GM19463 (cell line): ENCODE data around the gene CSAG3.
"Not testable (repeated sequence)": the region's sequence is repeated elsewhere in the genome, so short reads cannot be mapped to it uniquely, and the experiment has no call there.

Experiments
- ATAC-seq: cut with Tn5 transposase; IDR thresholded peaks from one replicate; pipeline ENCODE4 v1.9.1; 2021; ENCODE audit warnings: mild to moderate bottlenecking, moderate library complexity; ENCODE audit not compliant: unreplicated experiment

Gene CSAG3

GRCh38 chrX:152758918-152759317 lies at the start of gene CSAG3:
Gene CSAG3, plus strand, starts transcription at chrX:152759218.
- ATAC-seq = not testable (repeated sequence)

GRCh38 chrX:152713195-152713594 lies 45.8 kb upstream of the CSAG3 start:
- ATAC-seq = not testable (repeated sequence)

GRCh38 chrX:152713815-152714787 lies 44.9 kb upstream of the CSAG3 start, which contains the start of gene MAGEA2B:
Gene MAGEA2B, plus strand, starts transcription at chrX:152714628. Its CDS starts 2,479 bp downstream, at chrX:152717107.
- not testable (repeated sequence) for ATAC-seq

GRCh38 chrX:152725409-152725808 lies 33.6 kb upstream of the CSAG3 start:
- ATAC-seq = no peak

- ATAC-seq = no peak
These were observed 25.6 kb upstream of the CSAG3 start, which contains the start of the genes CSAG1 and MAGEA12 for GRCh38 chrX:152733261-152733975. Gene CSAG1, minus strand, starts transcription at chrX:152733721. Its CDS starts 1,261 bp downstream, at chrX:152732460. Gene MAGEA12, plus strand, starts transcription at chrX:152733757. Its CDS starts 2,405 bp downstream, at chrX:152736162.

GRCh38 chrX:152734143-152734858 lies 24.7 kb upstream of the CSAG3 start:
- ATAC-seq = not testable (repeated sequence)

GRCh38 chrX:152735101-152735500 lies 23.9 kb upstream of the CSAG3 start:
- ATAC-seq = no peak

GRCh38 chrX:152735860-152736511 lies 23.0 kb upstream of the CSAG3 start:
- ATAC-seq = no peak

- not testable (repeated sequence) for ATAC-seq
These were observed 22.5 kb upstream of the CSAG3 start for GRCh38 chrX:152736528-152736927.

GRCh38 chrX:152738560-152738959 lies 20.5 kb upstream of the CSAG3 start:
- no peak for ATAC-seq

GRCh38 chrX:152753686-152754650 lies 5.0 kb upstream of the CSAG3 start, which contains the start of gene MAGEA2:
Gene MAGEA2, minus strand, starts transcription at chrX:152753842. Its CDS starts 2,479 bp downstream, at chrX:152751363.
- not testable (repeated sequence) for ATAC-seq

GRCh38 chrX:152754871-152755270 lies 4.1 kb upstream of the CSAG3 start:
- not testable (repeated sequence) for ATAC-seq

- not testable (repeated sequence) for ATAC-seq
These were observed 526 bp downstream of the CSAG3 start for GRCh38 chrX:152759544-152759943.

- ATAC-seq = not testable (repeated sequence)
These were observed 2.6 kb downstream of the CSAG3 start for GRCh38 chrX:152761582-152761981.

GRCh38 chrX:152766562-152766961 lies 7.5 kb downstream of the CSAG3 start:
- not testable (repeated sequence) for ATAC-seq

GRCh38 chrX:152769549-152770289 lies 10.7 kb downstream of the CSAG3 start, which contains the start of gene MAGEA6:
Gene MAGEA6, minus strand, starts transcription at chrX:152769689. Its CDS starts 2,039 bp downstream, at chrX:152767650.
- ATAC-seq = not testable (repeated sequence)

- peak; percentile 93 for ATAC-seq
These were observed 28.0 kb downstream of the CSAG3 start for GRCh38 chrX:152787062-152787461.

GRCh38 chrX:152798945-152799344 lies 39.9 kb downstream of the CSAG3 start:
- ATAC-seq = no peak
